Tibial nerve (tissue), 3 donors: Measurements from ENCODE around the gene LMX1A.

ENCODE experiments used
- EP300 ChIP-seq, 2 donors: sonication (generic); formaldehyde crosslinking; IDR thresholded peaks; one replicate each; pipeline ENCODE4 v1.6.1; 2017; ENCODE audit warnings: antibody characterized with exemption in 2 of 2, mild to moderate bottlenecking in 1 of 2
- POLR2A ChIP-seq, 2 donors: fragments of 450-650 bp; IDR thresholded peaks; one replicate each; pipeline ENCODE4 v1.6.1; 2017; ENCODE audit warnings: antibody characterized with exemption in 2 of 2, mild to moderate bottlenecking in 2 of 2, moderate library complexity in 2 of 2

GRCh38 chr1:165191087-165191486 lies 165.4 kb downstream of the LMX1A start:
- TF ChIP-seq EP300 (IDR thresholded peaks at IDR 0.05) (no peak), POLR2A (IDR thresholded peaks at IDR 0.05) (no peak)
